IPS-11a (cell line): Measurements from ENCODE around the gene MND1.
A peak's percentile ranks its signal among the peaks of the same experiment; 100 is the strongest.

Experiments
- H3K4me3 ChIP-seq: one replicate; pipeline ENCODE4 v1.5.1; 2013; ENCODE audit warnings: low read depth, low read length, control low read depth

Gene MND1

GRCh38 chr4:153346031-153346430 lies 1.5 kb downstream of the MND1 start:
- H3K4me3 ChIP-seq: peak overlapping the region; percentile 82

- H3K4me3 ChIP-seq: no peak overlapping the region
These were observed 2.1 kb downstream of the MND1 start for GRCh38 chr4:153346563-153346962.

GRCh38 chr4:153347117-153347516 lies 2.6 kb downstream of the MND1 start:
- H3K4me3 ChIP-seq: no peak overlapping the region

- H3K4me3 ChIP-seq: no peak overlapping the region
These were observed 3.5 kb downstream of the MND1 start for GRCh38 chr4:153348006-153348405.

- no peak overlapping the region for H3K4me3 ChIP-seq
These were observed 4.8 kb downstream of the MND1 start for GRCh38 chr4:153349206-153349805.

- no peak overlapping the region for H3K4me3 ChIP-seq
These were observed 17.7 kb downstream of the MND1 start for GRCh38 chr4:153362184-153362583.

GRCh38 chr4:153364061-153364460 lies 19.6 kb downstream of the MND1 start:
- H3K4me3 ChIP-seq: no peak overlapping the region

GRCh38 chr4:153365003-153365402 lies 20.5 kb downstream of the MND1 start:
- H3K4me3 ChIP-seq: no peak overlapping the region

GRCh38 chr4:153366486-153366885 lies 22.0 kb downstream of the MND1 start:
- H3K4me3 ChIP-seq: no peak overlapping the region

- H3K4me3 ChIP-seq: no peak overlapping the region
These were observed 22.6 kb downstream of the MND1 start for GRCh38 chr4:153367092-153367491.

- no peak overlapping the region for H3K4me3 ChIP-seq
These were observed 24.5 kb downstream of the MND1 start for GRCh38 chr4:153369021-153369420.

- no peak overlapping the region for H3K4me3 ChIP-seq
These were observed 27.3 kb downstream of the MND1 start for GRCh38 chr4:153371701-153372234.

- no peak overlapping the region for H3K4me3 ChIP-seq
These were observed 28.6 kb downstream of the MND1 start for GRCh38 chr4:153372967-153373562.

- no peak overlapping the region for H3K4me3 ChIP-seq
These were observed 30.0 kb downstream of the MND1 start for GRCh38 chr4:153374442-153374841.

GRCh38 chr4:153375303-153375702 lies 30.8 kb downstream of the MND1 start:
- H3K4me3 ChIP-seq: no peak overlapping the region

GRCh38 chr4:153383131-153383530 lies 38.6 kb downstream of the MND1 start:
- no peak overlapping the region for H3K4me3 ChIP-seq

- H3K4me3 ChIP-seq: no peak overlapping the region
These were observed 39.7 kb downstream of the MND1 start for GRCh38 chr4:153384160-153384559.

GRCh38 chr4:153385784-153386183 lies 41.3 kb downstream of the MND1 start:
- H3K4me3 ChIP-seq: no peak overlapping the region

GRCh38 chr4:153387981-153388380 lies 43.5 kb downstream of the MND1 start:
- H3K4me3 ChIP-seq: no peak overlapping the region

- no peak overlapping the region for H3K4me3 ChIP-seq
These were observed 48.9 kb downstream of the MND1 start for GRCh38 chr4:153393397-153393796.

- H3K4me3 ChIP-seq: no peak overlapping the region
These were observed 50.5 kb downstream of the MND1 start for GRCh38 chr4:153394945-153395344.

GRCh38 chr4:153398713-153399112 lies 54.2 kb downstream of the MND1 start:
- H3K4me3 ChIP-seq: no peak overlapping the region

- no peak overlapping the region for H3K4me3 ChIP-seq
These were observed 54.9 kb downstream of the MND1 start for GRCh38 chr4:153399358-153399757.
